MCF 10A (cell line): ENCODE measurements around the gene HAGH. TPM values are rescaled to one million over a fixed set of nuclear protein-coding genes. Genes with fewer than 3 reads are reported as not detected.

Experiments
- BruUV-seq: library from RNA; stranded (reverse); fragments of 400-500 nt; replicated peaks from 2 replicates; lab custom pipeline; 2021; lab: Mats Ljungman, UMichigan
- CTCF ChIA-PET: fragments of 300-600 bp; sonication (Branson Sonifier 250); formaldehyde crosslinking; extraction: SDS; loops from one replicate; lab custom pipeline; 2021; ENCODE audit warnings: antibody characterized with exemption, inconsistent platforms; lab: Yijun Ruan, JAX
- POLR2A ChIA-PET: fragments of 300-600, 350-650 bp; sonication (Branson Sonifier 250); formaldehyde crosslinking; extraction: SDS; loops from one replicate; lab custom pipeline; 2020; ENCODE audit warnings: antibody characterized with exemption, inconsistent platforms; lab: Yijun Ruan, JAX
- DNase-seq: peaks from one replicate; pipeline ENCODE4 v3.0.0-alpha.2; 2018; ENCODE audit not compliant: unreplicated experiment
- H3K27ac Mint-ChIP-seq: one replicate; pipeline ENCODE4 v1.8.0; 2022; ENCODE audit warnings: mild to moderate bottlenecking, low read depth, mixed read lengths; ENCODE audit not compliant: unreplicated experiment
- H3K27me3 Mint-ChIP-seq: one replicate; pipeline ENCODE4 v1.8.0; 2022; ENCODE audit warnings: mixed read lengths; ENCODE audit not compliant: insufficient read depth, unreplicated experiment
- H3K36me3 Mint-ChIP-seq: one replicate; pipeline ENCODE4 v1.8.0; 2022; ENCODE audit warnings: mild to moderate bottlenecking, moderate library complexity, mixed read lengths; ENCODE audit not compliant: insufficient read depth, unreplicated experiment
- H3K4me1 Mint-ChIP-seq: one replicate; pipeline ENCODE4 v1.8.0; 2022; ENCODE audit warnings: mixed read lengths; ENCODE audit not compliant: insufficient read depth, unreplicated experiment
- H3K4me3 Mint-ChIP-seq: one replicate; pipeline ENCODE4 v1.8.0; 2022; ENCODE audit warnings: mild to moderate bottlenecking, moderate library complexity, mixed read lengths; ENCODE audit not compliant: unreplicated experiment
- H3K9me3 Mint-ChIP-seq: one replicate; pipeline ENCODE4 v1.8.0; 2022; ENCODE audit warnings: mixed read lengths; ENCODE audit not compliant: unreplicated experiment
- intact Hi-C: fragments of 100-400 bp; cut with micrococcal nuclease; formaldehyde crosslinking; loops from 2 replicates; pipeline ENCODE4 v1.14.1; 2022
- total RNA-seq: library from RNA; stranded (reverse); gene quantifications from 2 replicates; pipeline ENCODE4 v1.2.3, GENCODE V29; 2022
- TF ChIP-seq, protein P1 (sequence below): fragments of 200-600 bp; IDR thresholded peaks from one replicate; pipeline ENCODE4 v1.8.0; 2022; ENCODE audit warnings: antibody characterized with exemption, mild to moderate bottlenecking; ENCODE audit not compliant: unreplicated experiment

The HAGH gene
- total RNA-seq, 1 experiment from 2014 or later: 44.5 TPM

GRCh38 chr16:1762196-1762878 lies 64.3 kb downstream of the HAGH start:
- Mint-ChIP-seq H3K4me3 (no peak overlapping the region), H3K36me3 (peaks cover 46% of the 10 kb centered on the region), H3K27me3 (no peaks in the 10 kb centered on the region), H3K4me1 (no peaks in the 10 kb centered on the region), H3K27ac (no peak overlapping the region), H3K9me3 (no peaks in the 10 kb centered on the region)
- POLR2A ChIA-PET: no interaction called here
- CTCF ChIA-PET: interaction anchor here (1.0 kb wide), 1 partner anchor 12 kb away, joined by 3 read pairs; no protein-coding TSS in a partner anchor
- TF ChIP-seq, protein P1, sequence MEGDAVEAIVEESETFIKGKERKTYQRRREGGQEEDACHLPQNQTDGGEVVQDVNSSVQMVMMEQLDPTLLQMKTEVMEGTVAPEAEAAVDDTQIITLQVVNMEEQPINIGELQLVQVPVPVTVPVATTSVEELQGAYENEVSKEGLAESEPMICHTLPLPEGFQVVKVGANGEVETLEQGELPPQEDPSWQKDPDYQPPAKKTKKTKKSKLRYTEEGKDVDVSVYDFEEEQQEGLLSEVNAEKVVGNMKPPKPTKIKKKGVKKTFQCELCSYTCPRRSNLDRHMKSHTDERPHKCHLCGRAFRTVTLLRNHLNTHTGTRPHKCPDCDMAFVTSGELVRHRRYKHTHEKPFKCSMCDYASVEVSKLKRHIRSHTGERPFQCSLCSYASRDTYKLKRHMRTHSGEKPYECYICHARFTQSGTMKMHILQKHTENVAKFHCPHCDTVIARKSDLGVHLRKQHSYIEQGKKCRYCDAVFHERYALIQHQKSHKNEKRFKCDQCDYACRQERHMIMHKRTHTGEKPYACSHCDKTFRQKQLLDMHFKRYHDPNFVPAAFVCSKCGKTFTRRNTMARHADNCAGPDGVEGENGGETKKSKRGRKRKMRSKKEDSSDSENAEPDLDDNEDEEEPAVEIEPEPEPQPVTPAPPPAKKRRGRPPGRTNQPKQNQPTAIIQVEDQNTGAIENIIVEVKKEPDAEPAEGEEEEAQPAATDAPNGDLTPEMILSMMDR: no peak
- DNase-seq: no peak
- intact Hi-C loops: no loop called here
- no TSS peak for BruUV-seq

GRCh38 chr16:1761751-1762150 lies 64.9 kb downstream of the HAGH start:
- Mint-ChIP-seq H3K36me3 (peaks cover 40% of the 10 kb centered on the region), H3K27me3 (no peaks in the 10 kb centered on the region), H3K9me3 (no peaks in the 10 kb centered on the region), H3K4me1 (no peaks in the 10 kb centered on the region), H3K27ac (no peak overlapping the region), H3K4me3 (no peak overlapping the region)
- CTCF ChIA-PET: no interaction called here
- intact Hi-C loops: no loop called here
- POLR2A ChIA-PET: no interaction called here
- TF ChIP-seq, protein P1: no peak
- DNase-seq: no peak
- BruUV-seq: no TSS peak

- Mint-ChIP-seq H3K4me1 (no peaks in the 10 kb centered on the region), H3K27ac (no peak overlapping the region), H3K4me3 (no peak overlapping the region), H3K27me3 (no peaks in the 10 kb centered on the region), H3K36me3 (peaks cover 35% of the 10 kb centered on the region), H3K9me3 (no peaks in the 10 kb centered on the region)
- ChIA-PET CTCF (no interaction called here), POLR2A (no interaction called here)
- TF ChIP-seq, protein P1: no peak
- DNase-seq: no peak
- no TSS peak for BruUV-seq
- intact Hi-C loops: no loop called here
Measured at GRCh38 chr16:1760911-1761310, 65.7 kb downstream of the HAGH start.

- Mint-ChIP-seq H3K9me3 (no peaks in the 10 kb centered on the region), H3K36me3 (peaks cover 42% of the 10 kb centered on the region), H3K27ac (no peak overlapping the region), H3K27me3 (no peaks in the 10 kb centered on the region), H3K4me1 (peaks cover 11% of the 10 kb centered on the region), H3K4me3 (no peak overlapping the region)
- TF ChIP-seq, protein P1: no peak
- ChIA-PET POLR2A (no interaction called here), CTCF (no interaction called here)
- DNase-seq: no peak
- BruUV-seq: no TSS peak
- intact Hi-C loops: no loop called here
Measured at GRCh38 chr16:1759511-1759910, 67.1 kb downstream of the HAGH start.
